HepG2 (cell line): ENCODE results near the gene SNPH. TPM values are rescaled to one million over a fixed set of nuclear protein-coding genes. Genes with fewer than 3 reads are reported as not detected.

Experiments
- ATAC-seq: fragments of 200-7000 bp; cut with Tn5 transposase; 3 replicates; pipeline ENCODE4 v1.9.1; 2020; ENCODE audit warnings: mild to moderate bottlenecking, moderate library complexity
- BruUV-seq: library from RNA; stranded (reverse); fragments of 400-500 nt; replicated peaks from 2 replicates; lab custom pipeline; 2021; lab: Mats Ljungman, UMichigan
- CTCF ChIA-PET: fragments of 300-600 bp; formaldehyde crosslinking; extraction: SDS; loops from one replicate; lab custom pipeline; 2021; ENCODE audit warnings: low total read pairs, inconsistent platforms, low intra/inter-chr PET ratio; lab: Yijun Ruan, JAX
- POLR2A ChIA-PET: fragments of 350-600 bp; sonication (Branson Sonifier 250); formaldehyde crosslinking; loops from one replicate; lab custom pipeline; 2020; ENCODE audit warnings: antibody characterized with exemption, inconsistent platforms; lab: Yijun Ruan, JAX
- DNase-seq: peaks from one replicate; pipeline ENCODE4 v3.0.0-alpha.2; 2015; ENCODE audit warnings: low spot score
- FAIRE-seq: peaks from 3 replicates; lab custom pipeline; 2011; peaks lifted over from hg19 to GRCh38; lab: Jason Lieb, UNC
- H2AFZ ChIP-seq: one replicate; pipeline ENCODE4 v1.6.1; 2011; ENCODE audit warnings: low read length, inconsistent platforms
- H3K27ac ChIP-seq: fragments of 300-600 bp; 3 replicates; pipeline ENCODE4 v1.8.0; 2011; ENCODE audit warnings: mixed run types, mild to moderate bottlenecking, mixed read lengths, low read length, inconsistent platforms; ENCODE audit not compliant: insufficient read depth; ENCODE audit errors: extremely low read length
- H3K27me3 ChIP-seq, 2 experiments: fragments of 200-600 bp in 1 of 2; 2 replicates in 1 of 2; 3 replicates in 1 of 2; pipeline versions ENCODE4 v1.6.0 to v1.8.0; 2011; ENCODE audit warnings: low read length in 2 of 2, mild to moderate bottlenecking in 2 of 2, moderate library complexity in 2 of 2, inconsistent platforms in 1 of 2; ENCODE audit not compliant: insufficient read depth in 2 of 2, control insufficient read depth in 1 of 2
- H3K36me3 ChIP-seq, 2 experiments: fragments of 200-600 bp in 1 of 2; replicated peaks in 1 of 2; 2 replicates in 1 of 2; 3 replicates in 1 of 2; pipeline versions ENCODE4 v1.5.1 to v1.8.0; 2011; ENCODE audit warnings: low read length in 2 of 2, inconsistent platforms in 1 of 2; ENCODE audit not compliant: insufficient read depth in 2 of 2, control insufficient read depth in 1 of 2
- H3K4me1 ChIP-seq: 2 replicates; pipeline ENCODE4 v1.5.1; 2012; ENCODE audit warnings: low read length, inconsistent platforms; ENCODE audit not compliant: insufficient read depth
- H3K4me2 ChIP-seq: 2 replicates; pipeline ENCODE4 v1.6.0; 2011; ENCODE audit warnings: low read depth, low read length, inconsistent platforms
- H3K4me3 ChIP-seq, 3 experiments: fragments of 200-600 bp in 1 of 3; sonication (generic), shearing (Covaris generic) in 1 of 3; replicated peaks in 1 of 3; 2 replicates each; pipeline ENCODE4 v1.5.1; 2011 to 2016; ENCODE audit warnings: low read length in 3 of 3, inconsistent platforms in 2 of 3, low read depth in 2 of 3, mild to moderate bottlenecking in 2 of 3, control low read depth in 1 of 3, mixed read lengths in 1 of 3; ENCODE audit not compliant: insufficient read depth in 1 of 3
- H3K79me2 ChIP-seq: one replicate; pipeline ENCODE4 v1.6.1; 2011; ENCODE audit warnings: low read length, inconsistent platforms; ENCODE audit not compliant: insufficient read depth
- H3K9ac ChIP-seq: 2 replicates; pipeline ENCODE4 v1.6.0; 2011; ENCODE audit warnings: mild to moderate bottlenecking, low read depth, low read length, inconsistent platforms; ENCODE audit not compliant: insufficient read depth
- H3K9me3 ChIP-seq: 2 replicates; pipeline ENCODE4 v1.5.1; 2012; ENCODE audit warnings: mild to moderate bottlenecking, low read length
- H4K20me1 ChIP-seq: 2 replicates; pipeline ENCODE4 v1.6.0; 2011; ENCODE audit warnings: inconsistent platforms, mild to moderate bottlenecking, low read length, moderate library complexity; ENCODE audit not compliant: insufficient read depth
- ARID5B ChIP-seq: IDR thresholded peaks from 2 replicates; pipeline ENCODE4 v1.4.0; 2020; ENCODE audit warnings: mild to moderate bottlenecking, missing genetic modification reagents
- HNRNPLL ChIP-seq: fragments of 200-400 bp; formaldehyde crosslinking; IDR thresholded peaks from 2 replicates; pipeline ENCODE4 v1.6.1; 2017; ENCODE audit warnings: mild to moderate bottlenecking, low read depth, low read length; ENCODE audit not compliant: poor library complexity, severe bottlenecking
- JUN ChIP-seq: sonication (generic); formaldehyde crosslinking; IDR thresholded peaks from 2 replicates; pipeline ENCODE4 v1.4.0; 2020; ENCODE audit warnings: mild to moderate bottlenecking, missing genetic modification reagents
- JUND ChIP-seq: sonication (generic); formaldehyde crosslinking; IDR thresholded peaks from 2 replicates; pipeline ENCODE4 v1.8.0; 2022; ENCODE audit warnings: mild to moderate bottlenecking, missing genetic modification reagents
- KLF6 ChIP-seq: IDR thresholded peaks from 2 replicates; pipeline ENCODE4 v1.8.0; 2016; ENCODE audit warnings: missing biosample characterization, missing genetic modification reagents
- THYN1 ChIP-seq: sonication (generic); formaldehyde crosslinking; IDR thresholded peaks from 2 replicates; pipeline ENCODE4 v1.8.1; 2023; ENCODE audit warnings: low read depth, mild to moderate bottlenecking, moderate library complexity, missing genetic modification reagents, borderline replicate concordance
- ZNF274 ChIP-seq: sonication (generic); formaldehyde crosslinking; IDR thresholded peaks from 2 replicates; pipeline ENCODE4 v1.5.1; 2020; ENCODE audit warnings: mild to moderate bottlenecking, missing genetic modification reagents
- WGBS: methylation state at CpG from one replicate; pipeline ENCODE4 v1.1.6; 2017; ENCODE audit warnings: low lambda C conversion rate; 5-methylcytosine and 5-hydroxymethylcytosine counted together
- in situ Hi-C: cut with HindIII; loops from 2 replicates; pipeline ENCODE4 v1.10.0; 2017; ENCODE audit warnings: low pct_unique_long_range_greater_than_20kb; ENCODE audit not compliant: extremely low pct_ligation_motif_present
- intact Hi-C: fragments of 100-400 bp; cut with micrococcal nuclease; formaldehyde crosslinking; loops from one replicate; pipeline ENCODE4 v1.10.0; 2022; ENCODE audit not compliant: unreplicated experiment
- polyA plus RNA-seq, 8 experiments: library from polyadenylated mRNA; depleted of rRNA in 3 of 8; stranded (reverse) in 7 of 8; unstranded in 1 of 8; fragments of >200 nt; fragmentation: Illumina TruSeq in 4 of 8; extraction: Trizol in 4 of 8; gene quantifications; 2 replicates each; pipeline versions ENCODE4 v1.2.1 to v1.2.3, GENCODE V29; 2011 to 2016; ENCODE audit warnings: low read depth in 4 of 8, missing spikeins in 1 of 8, mixed read lengths in 1 of 8; ENCODE audit not compliant: insufficient read depth in 1 of 8
- total RNA-seq, 5 experiments: library from RNA; depleted of rRNA; stranded (reverse); fragments of >200 nt; fragmentation: Illumina TruSeq; extraction: Trizol; gene quantifications; 2 replicates each; pipeline ENCODE4 v1.2.3, GENCODE V29; 2016; ENCODE audit warnings: low read depth in 1 of 5
- TF ChIP-seq, protein P1 (sequence below), 2 experiments: sonication (generic) in 1 of 2; formaldehyde crosslinking in 1 of 2; IDR thresholded peaks; 2 replicates each; pipeline versions ENCODE4 v1.4.0 to v1.6.1; 2016 to 2020; ENCODE audit warnings: borderline replicate concordance in 1 of 2, low read depth in 1 of 2, mild to moderate bottlenecking in 1 of 2, missing genetic modification reagents in 1 of 2
- TF ChIP-seq, protein P2 (sequence below): sonication (generic); formaldehyde crosslinking; IDR thresholded peaks from 2 replicates; pipeline ENCODE4 v1.5.0; 2020; ENCODE audit warnings: missing genetic modification reagents, mild to moderate bottlenecking, borderline replicate concordance

SNPH gene
- total and polyA plus RNA-seq, 2 of the 13 experiments (the other 11 are each of a cell fraction or from before 2014, with no cell fraction given), result 0.09 TPM; not detected in 1

GRCh38 chr20:1327241-1327653, 61.2 kb downstream of the SNPH start (continued):
- TF ChIP-seq, protein P1, sequence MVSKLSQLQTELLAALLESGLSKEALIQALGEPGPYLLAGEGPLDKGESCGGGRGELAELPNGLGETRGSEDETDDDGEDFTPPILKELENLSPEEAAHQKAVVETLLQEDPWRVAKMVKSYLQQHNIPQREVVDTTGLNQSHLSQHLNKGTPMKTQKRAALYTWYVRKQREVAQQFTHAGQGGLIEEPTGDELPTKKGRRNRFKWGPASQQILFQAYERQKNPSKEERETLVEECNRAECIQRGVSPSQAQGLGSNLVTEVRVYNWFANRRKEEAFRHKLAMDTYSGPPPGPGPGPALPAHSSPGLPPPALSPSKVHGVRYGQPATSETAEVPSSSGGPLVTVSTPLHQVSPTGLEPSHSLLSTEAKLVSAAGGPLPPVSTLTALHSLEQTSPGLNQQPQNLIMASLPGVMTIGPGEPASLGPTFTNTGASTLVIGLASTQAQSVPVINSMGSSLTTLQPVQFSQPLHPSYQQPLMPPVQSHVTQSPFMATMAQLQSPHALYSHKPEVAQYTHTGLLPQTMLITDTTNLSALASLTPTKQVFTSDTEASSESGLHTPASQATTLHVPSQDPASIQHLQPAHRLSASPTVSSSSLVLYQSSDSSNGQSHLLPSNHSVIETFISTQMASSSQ (IDR thresholded peaks at IDR 0.05; ENCODE audit: low read depth), result no peak
- TF ChIP-seq, protein P1 (CRISPR knock-in tag; IDR thresholded peaks at IDR 0.05; ENCODE audit: borderline replicate concordance), result no peak
- TF ChIP-seq THYN1 (CRISPR knock-in tag), result no peak
- TF ChIP-seq ZNF274 (CRISPR knock-in tag), result no peak

GRCh38 chr20:1327827-1328679, 62.0 kb downstream of the SNPH start:
- peak; percentile 96 for FAIRE-seq
- TF ChIP-seq JUN (CRISPR knock-in tag) (0 out of 2 replicates have a peak, but pooled peaks have one; percentile 34), JUND (CRISPR knock-in tag) (no peak), KLF6 (CRISPR knock-in tag) (0 out of 2 replicates have a peak, but pooled peaks have one; percentile 14), HNRNPLL (no peak), ARID5B (peak; percentile 87)
- TF ChIP-seq, protein P2, sequence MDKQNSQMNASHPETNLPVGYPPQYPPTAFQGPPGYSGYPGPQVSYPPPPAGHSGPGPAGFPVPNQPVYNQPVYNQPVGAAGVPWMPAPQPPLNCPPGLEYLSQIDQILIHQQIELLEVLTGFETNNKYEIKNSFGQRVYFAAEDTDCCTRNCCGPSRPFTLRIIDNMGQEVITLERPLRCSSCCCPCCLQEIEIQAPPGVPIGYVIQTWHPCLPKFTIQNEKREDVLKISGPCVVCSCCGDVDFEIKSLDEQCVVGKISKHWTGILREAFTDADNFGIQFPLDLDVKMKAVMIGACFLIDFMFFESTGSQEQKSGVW (CRISPR knock-in tag), result no peak

More at GRCh38 chr20:1327827-1328679, 62.0 kb downstream of the SNPH start:
- Histone ChIP-seq H3K4me3 (peak overlapping the region in 2 of 3 experiments; percentile 3 to 43; a peak in 4 of 6 replicates), H3K9me3 (no peaks in the 10 kb centered on the region), H3K27ac (peak overlapping the region; percentile 98), H3K4me2 (peak overlapping the region; percentile 98), H4K20me1 (peaks cover 18% of the 10 kb centered on the region; the same call in 1 of the 2 replicates), H3K79me2 (peaks cover 50% of the 10 kb centered on the region), H3K36me3 (peaks cover 6 to 9% of the 10 kb centered on the region in 2 experiments; a peak in 3 of 5 replicates), H3K4me1 (peaks cover 60% of the 10 kb centered on the region), H3K27me3 (no peaks in the 10 kb centered on the region; a peak in 1 of 5 replicates), H2AFZ (no peak overlapping the region), H3K9ac (peak overlapping the region; percentile 100)
- DNase-seq (peak; percentile 79), ATAC-seq (peak; percentile 81)
- BruUV-seq, result no TSS peak
- in situ Hi-C loops, result no loop called here
- intact Hi-C loops, result loop anchor here (1.0 to 5.0 kb wide), 2 partner anchors 34 to 142 kb away; no protein-coding TSS in a partner anchor
- ChIA-PET CTCF (no interaction called here), POLR2A (interaction anchor here (0.9 to 3.4 kb wide), 10 partner anchors 8 to 140 kb away, joined by 3 to 15 read pairs (median 4); partner anchors contain the start of gene FKBP1A)
- WGBS, result 56% methylated on average over 7 of the region's 7 CpGs
